OCI-LY3 (cell line): ENCODE measurements around the gene GPATCH4.

ENCODE experiments used
- EZH2phosphoT487 ChIP-seq: fragments of 200-600 bp; shearing (Covaris generic); IDR thresholded peaks from 2 replicates; pipeline ENCODE4 v1.6.1; 2018; ENCODE audit warnings: antibody characterized with exemption, mixed run types, low read depth
- TF ChIP-seq, protein P1 (sequence below): fragments of 200-600, 300-600 bp; sonication (generic); IDR thresholded peaks from 2 replicates; pipeline ENCODE4 v1.5.1; 2014; ENCODE audit warnings: antibody characterized with exemption, low read length, low read depth

DNA sequence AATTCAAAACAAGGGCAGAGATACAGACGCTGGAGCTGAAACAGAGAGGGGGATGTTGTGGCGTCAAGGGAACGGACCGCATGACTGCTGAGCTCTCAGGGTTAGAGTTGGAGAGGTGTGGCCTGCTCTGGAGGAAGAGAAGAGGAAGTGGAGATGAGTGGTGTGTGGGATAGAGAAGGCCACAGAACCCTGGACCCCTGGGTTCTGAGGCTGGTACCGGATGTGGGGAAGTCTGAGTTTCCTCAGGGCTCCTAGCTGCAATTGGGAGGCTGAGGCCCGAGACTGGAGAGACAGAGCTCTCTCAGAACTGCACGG, 42.5 kb upstream of the GPATCH4 start:
- TF ChIP-seq, protein P1, sequence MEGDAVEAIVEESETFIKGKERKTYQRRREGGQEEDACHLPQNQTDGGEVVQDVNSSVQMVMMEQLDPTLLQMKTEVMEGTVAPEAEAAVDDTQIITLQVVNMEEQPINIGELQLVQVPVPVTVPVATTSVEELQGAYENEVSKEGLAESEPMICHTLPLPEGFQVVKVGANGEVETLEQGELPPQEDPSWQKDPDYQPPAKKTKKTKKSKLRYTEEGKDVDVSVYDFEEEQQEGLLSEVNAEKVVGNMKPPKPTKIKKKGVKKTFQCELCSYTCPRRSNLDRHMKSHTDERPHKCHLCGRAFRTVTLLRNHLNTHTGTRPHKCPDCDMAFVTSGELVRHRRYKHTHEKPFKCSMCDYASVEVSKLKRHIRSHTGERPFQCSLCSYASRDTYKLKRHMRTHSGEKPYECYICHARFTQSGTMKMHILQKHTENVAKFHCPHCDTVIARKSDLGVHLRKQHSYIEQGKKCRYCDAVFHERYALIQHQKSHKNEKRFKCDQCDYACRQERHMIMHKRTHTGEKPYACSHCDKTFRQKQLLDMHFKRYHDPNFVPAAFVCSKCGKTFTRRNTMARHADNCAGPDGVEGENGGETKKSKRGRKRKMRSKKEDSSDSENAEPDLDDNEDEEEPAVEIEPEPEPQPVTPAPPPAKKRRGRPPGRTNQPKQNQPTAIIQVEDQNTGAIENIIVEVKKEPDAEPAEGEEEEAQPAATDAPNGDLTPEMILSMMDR, result no peak
- no peak for TF ChIP-seq EZH2phosphoT487
